DMS53 (cell line): Measurements from ENCODE around the gene MMADHC.

Source experiments
- DNase-seq: peaks from one replicate; lab custom pipeline; 2025; lab: John Stamatoyannopoulos, UW

MMADHC gene

DNA sequence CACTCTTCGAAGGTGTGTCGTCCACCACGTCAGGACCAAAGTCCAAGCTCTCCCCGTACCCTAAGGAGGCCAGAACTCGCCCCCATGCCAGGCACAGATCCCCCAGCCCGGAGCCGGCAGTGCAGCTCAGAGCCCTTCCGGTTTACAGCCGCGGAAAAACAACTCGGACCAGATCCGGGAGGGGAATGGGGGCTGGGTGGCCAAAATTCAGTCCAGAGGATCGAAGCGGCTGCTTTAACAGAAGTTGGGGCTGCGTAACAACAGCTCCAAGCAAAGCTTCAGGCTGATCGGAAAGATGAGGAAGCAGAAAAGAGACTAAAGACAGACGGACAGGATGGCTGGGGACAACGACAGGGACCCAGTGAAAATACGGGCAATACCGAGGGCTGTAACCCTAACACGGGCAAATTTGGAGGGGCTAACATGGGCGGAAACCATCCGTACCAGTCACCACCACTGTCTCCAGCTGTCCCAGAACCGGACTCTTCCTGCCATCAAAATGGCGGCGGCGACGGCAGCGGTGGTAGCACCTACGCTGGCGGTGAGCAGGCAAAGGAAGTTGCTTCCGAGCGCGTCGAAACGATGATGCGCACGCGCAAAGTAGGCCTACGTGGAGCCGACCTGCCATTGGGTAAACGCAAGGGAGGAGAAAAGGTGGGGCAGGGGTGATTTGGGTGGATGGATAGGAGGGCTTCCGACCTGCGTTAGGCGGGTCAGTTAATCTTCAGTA, at the start of gene MMADHC:
Gene MMADHC, minus strand, starts transcription at position 556 of the 730 bp plus-strand sequence. CDS start 678 bp downstream, outside the sequence.
- peak; percentile 90 for DNase-seq

DNA sequence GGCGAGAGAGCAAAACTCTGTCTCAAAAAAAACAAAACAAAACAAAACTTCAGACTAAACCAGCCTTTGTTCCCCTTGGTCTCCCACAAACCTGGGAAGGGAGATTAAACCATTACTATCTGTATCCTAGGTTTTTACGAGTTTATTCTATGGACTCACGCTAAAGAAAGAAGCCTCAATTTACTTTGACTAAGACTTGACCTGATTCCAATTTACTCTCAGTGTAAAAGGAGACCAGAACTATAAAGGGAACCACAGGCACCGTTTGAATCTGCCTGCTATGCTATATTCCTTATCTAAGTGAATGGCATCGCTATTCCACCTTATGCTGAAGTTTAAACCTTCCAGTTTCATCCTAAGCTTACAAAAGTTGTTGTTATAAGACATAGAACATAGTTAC, 46.5 kb upstream of the MMADHC start:
- DNase-seq, result no peak

DNA sequence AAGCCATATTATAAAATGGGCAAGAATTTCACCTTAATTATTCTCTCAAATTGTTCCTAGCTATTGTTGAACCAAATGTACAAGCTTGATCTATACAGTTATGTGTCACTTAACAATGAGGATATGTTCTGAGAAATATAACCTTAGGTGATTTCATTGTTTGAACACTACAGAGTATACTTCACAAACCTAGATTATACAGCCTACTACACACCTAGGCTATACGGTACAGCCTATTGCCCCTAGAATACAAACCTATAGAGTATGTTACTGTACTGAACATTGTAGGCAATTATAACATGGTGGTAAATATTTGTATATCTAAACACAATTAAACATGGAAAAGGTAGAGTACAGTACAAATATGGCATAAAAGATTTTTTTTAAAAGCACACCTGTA, 42.9 kb upstream of the MMADHC start:
- DNase-seq, result no peak

DNA sequence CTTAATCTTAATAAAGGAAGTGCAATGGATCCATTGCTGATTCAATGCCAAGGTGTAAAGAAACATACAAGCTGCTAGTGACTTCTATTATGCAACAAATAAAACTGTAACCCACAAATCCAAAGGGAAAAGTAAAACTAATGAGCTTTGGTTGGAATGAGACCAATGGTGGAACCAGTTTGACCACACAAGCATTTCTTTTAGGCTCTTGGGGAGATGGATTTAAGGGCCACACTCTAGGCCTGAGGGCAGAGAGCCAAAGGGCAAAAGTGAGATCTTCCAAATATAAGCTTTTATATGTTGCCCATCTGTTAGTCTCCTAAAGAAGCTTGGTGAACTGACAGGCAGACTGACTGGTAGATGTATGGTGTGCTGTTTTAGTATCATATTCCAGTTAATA, 41.5 kb upstream of the MMADHC start:
- no peak for DNase-seq

DNA sequence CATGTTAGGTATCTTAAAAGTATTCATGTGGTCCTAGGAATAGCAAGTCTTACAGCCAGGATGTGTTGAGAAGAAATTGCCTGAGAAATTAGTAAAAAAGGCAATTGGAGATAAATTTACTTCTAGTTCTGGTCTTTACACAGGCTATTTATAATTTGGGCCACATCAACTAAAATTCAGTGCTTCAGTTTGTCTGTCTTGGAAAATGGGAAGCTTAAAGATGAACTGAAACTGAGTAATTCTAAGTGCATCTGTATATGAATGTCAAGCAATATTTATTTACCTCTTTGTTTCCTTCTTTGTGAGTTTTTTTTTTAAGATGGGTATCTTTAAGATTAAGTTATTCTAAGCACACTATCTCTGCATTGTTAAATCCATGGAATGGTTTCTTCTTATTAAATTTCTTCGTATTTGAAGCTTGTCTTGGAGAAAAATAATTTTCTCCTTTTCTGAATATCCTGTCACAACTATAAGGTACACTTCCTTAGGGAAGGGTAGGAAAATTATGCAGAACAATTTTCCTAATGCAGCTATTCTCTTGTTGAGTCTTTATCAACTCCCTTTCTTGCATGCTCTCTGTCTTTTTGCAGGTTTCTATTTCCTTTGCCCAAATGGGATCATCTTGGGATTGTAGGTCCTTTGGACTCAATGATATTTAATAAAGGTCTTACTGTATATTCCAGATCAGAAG, 39.7 kb upstream of the MMADHC start:
- DNase-seq, result no peak

GRCh38 chr2:149625671-149626070, 38.1 kb upstream of the MMADHC start:
- no peak for DNase-seq

- DNase-seq, result no peak
These were observed 37.7 kb upstream of the MMADHC start for GRCh38 chr2:149625271-149625670.

DNA sequence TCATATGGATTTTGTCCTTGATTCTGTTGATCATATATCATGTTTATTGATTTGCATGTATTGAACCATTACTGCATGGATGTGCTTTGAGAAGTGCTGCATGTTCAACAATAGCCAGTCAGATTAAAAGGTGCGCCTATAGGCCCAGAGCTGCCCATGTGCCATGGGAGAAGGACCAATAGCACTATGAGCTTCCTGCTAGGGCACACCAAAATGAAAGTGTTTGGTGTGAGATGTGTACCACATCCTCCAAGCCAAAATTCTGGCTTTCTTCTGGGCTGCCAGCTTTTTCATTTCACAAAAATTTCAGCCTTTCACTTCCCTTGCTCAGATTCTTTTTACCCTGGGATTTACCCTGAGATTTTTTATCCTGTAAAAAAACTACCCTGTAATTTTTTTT, 34.8 kb upstream of the MMADHC start:
- DNase-seq, result no peak

DNA sequence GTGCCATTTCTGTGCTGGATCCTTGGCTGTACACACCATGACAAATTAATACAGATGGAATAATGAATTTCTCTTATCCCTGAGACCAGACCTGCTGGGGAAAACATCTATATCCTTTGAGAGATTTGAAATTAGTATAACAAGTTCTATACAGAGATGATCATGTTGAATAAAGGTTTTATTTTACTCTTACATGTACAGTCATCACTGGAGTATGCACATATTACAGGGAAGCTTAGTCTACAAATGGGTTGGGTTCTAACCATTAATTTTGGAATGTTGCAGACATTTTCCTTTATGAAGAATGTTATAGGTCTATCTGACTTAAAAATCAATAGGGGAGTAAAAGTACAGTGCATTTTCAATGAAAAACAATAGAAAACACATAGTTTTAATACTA, 29.9 kb upstream of the MMADHC start:
- DNase-seq, result no peak

- DNase-seq, result no peak
These were observed 29.3 kb upstream of the MMADHC start for GRCh38 chr2:149616681-149617456.

DNA sequence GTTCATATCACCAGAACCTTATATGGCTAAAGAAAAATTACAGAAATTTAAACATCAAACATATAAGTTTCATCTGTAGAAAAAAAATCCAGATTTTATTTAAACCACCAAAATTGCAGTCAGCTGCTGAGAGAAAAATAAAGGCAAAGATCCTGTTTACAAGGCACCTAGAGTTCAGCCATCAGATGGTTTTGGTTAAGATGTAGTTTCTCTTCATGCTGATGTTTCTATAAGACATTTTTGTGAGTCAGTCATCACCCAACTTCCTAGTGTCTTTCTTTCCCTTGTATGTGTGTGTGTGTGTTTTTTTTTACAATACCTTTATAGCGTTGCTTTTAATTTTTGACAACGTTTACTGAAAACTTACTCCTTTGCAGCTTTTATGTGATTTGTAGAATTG, 26.1 kb upstream of the MMADHC start:
- DNase-seq, result no peak

GRCh38 chr2:149612122-149612521, 24.5 kb upstream of the MMADHC start:
- DNase-seq, result no peak

DNA sequence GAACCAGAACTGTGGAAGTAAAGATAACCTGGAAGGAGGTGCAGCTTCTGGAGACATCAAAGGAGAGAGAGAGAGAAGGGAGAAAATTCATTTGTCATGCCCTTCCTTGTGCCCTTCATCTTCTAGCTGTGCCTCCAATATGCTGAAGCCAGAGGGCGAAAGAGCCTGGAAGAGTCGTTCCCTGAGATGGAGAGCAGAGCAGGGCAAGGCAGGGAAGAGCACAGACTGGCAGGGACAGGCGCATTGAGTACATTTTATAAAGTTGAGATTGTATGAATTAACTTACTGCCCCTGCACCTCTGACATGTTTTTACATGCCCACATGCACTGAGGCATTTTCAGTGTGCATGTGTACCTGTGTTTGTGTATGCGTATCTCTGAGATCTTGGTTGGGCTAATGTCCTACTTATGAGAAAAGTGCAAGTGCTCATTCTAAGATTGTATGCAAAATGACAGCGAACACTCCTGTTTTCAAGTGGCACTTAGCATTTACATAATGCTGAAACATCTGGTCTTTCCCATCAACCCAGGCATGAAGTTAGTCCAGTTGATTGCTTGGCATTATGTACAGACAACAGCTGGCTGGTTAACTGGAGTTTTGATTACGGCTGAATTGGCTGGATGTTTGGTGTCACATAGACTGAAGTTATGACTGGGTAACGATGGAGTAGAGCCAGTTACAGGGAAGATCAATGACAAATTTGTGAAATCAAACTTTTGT, 23.7 kb upstream of the MMADHC start:
- peak; percentile 41 for DNase-seq

GRCh38 chr2:149606251-149606811, 18.8 kb upstream of the MMADHC start:
- DNase-seq, result peak; percentile 24

- no peak for DNase-seq
These were observed 15.7 kb upstream of the MMADHC start for GRCh38 chr2:149603248-149603647.

- peak; percentile 13 for DNase-seq
These were observed 13.7 kb upstream of the MMADHC start for GRCh38 chr2:149601141-149601796.

DNA sequence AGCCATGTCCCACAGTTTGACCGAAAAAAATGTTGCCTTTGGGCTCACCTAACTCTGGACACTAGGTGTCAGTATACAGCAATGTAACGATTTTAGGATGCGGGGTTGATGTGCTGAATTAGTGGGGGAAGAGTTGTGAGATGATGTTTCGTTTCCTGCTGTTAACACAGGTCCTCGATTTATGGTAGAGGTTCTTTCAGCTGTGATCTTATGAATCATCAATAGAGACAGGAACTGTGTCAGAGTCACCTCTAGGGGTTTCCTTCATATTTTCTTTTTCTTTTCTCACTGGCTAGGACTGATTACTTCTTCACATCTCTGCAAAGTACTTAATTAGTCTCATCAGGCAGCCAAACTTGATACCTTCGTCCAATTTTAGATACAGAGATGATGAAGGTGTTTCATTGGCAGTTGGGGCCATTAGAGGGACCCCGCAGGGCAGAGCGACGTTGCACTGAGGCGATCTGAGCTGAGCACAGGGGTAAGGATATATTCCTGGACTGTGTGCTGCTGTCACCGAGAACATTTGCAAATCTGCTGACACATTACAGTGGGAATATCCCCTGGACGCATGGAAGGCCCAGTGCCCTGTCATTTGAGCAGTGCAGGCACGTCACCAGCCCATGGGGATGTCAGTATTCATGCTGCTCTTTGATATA, 10.2 kb upstream of the MMADHC start:
- peak; percentile 68 for DNase-seq

DNA sequence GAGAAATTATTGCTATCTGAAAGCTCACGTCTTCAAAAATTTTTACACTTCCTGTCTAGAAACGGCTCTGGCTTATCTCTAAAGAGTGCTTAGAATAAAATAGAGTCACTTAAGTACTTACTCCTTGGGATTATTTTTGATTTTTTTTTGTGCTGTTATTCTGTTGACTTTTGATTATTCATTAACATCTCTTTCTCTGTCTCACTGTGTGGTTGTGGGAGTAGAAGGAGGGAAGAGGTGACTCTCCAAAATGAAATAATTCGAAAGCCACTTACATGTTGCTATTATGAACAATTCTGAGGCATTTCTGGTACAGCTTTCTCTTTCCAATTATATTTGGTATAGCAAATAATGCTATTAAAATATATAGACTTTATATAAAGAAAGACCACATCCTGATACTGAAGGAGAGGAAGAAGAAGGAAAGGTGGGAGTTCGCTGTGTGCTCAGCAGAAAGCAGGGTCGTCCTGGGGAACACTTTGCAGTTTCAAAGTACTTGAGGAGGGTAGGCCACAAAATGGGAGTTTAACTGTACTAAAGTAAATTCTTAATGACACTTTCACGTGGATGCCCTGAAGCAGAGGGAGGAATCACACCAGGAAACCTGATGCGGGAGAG, 9.6 kb upstream of the MMADHC start:
- DNase-seq, result no peak

GRCh38 chr2:149596471-149596870, 8.9 kb upstream of the MMADHC start:
- DNase-seq, result no peak
